ENCODE measurements around the gene UHMK1. TPM values are rescaled to one million over a fixed set of nuclear protein-coding genes. Genes with fewer than 3 reads are reported as not detected.
"Not testable (repeated sequence)": the region's sequence is repeated elsewhere in the genome, so short reads cannot be mapped to it uniquely, and the experiment has no call there.

Gene UHMK1, protein sequence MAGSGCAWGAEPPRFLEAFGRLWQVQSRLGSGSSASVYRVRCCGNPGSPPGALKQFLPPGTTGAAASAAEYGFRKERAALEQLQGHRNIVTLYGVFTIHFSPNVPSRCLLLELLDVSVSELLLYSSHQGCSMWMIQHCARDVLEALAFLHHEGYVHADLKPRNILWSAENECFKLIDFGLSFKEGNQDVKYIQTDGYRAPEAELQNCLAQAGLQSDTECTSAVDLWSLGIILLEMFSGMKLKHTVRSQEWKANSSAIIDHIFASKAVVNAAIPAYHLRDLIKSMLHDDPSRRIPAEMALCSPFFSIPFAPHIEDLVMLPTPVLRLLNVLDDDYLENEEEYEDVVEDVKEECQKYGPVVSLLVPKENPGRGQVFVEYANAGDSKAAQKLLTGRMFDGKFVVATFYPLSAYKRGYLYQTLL
- total RNA-seq (10 to 100 TPM; 53.1 to 56.6 TPM), polyA plus RNA-seq (ENCODE audit: insufficient read length in 6 of 6) (10 to 100 TPM; 28.8 to 36.8 (median 33.5) TPM)
- long read RNA-seq, donor 1, full-length matches to known transcripts, result 8 of 8 reads
- long read RNA-seq, donor 1, partial matches to known transcripts, result 0 of 8 reads
- long read RNA-seq, donor 1, other reads (novel, unspliced or antisense), result 0 of 8 reads
- long read RNA-seq, donor 2, full-length matches to known transcripts, result 8 of 8 reads
- long read RNA-seq, donor 2, partial matches to known transcripts, result 0 of 8 reads
- long read RNA-seq, donor 2, other reads (novel, unspliced or antisense), result 0 of 8 reads
- long read RNA-seq, donor 3, full-length matches to known transcripts, result 6 of 6 reads
- long read RNA-seq, donor 3, partial matches to known transcripts, result 0 of 6 reads
- long read RNA-seq, donor 3, other reads (novel, unspliced or antisense), result 0 of 6 reads
- long read RNA-seq, donor 4, full-length matches to known transcripts, result 9 of 9 reads
- long read RNA-seq, donor 4, partial matches to known transcripts, result 0 of 9 reads
- long read RNA-seq, donor 4, other reads (novel, unspliced or antisense), result 0 of 9 reads
- long read RNA-seq, donor 5, full-length matches to known transcripts, result 5 of 24 reads
- long read RNA-seq, donor 5, partial matches to known transcripts, result 19 of 24 reads
- long read RNA-seq, donor 5, other reads (novel, unspliced or antisense), result 0 of 24 reads
- long read RNA-seq, donor 6, full-length matches to known transcripts, result 1 of 1 reads
- long read RNA-seq, donor 6, partial matches to known transcripts, result 0 of 1 reads
- long read RNA-seq, donor 6, other reads (novel, unspliced or antisense), result 0 of 1 reads
- long read RNA-seq, donor 7, full-length matches to known transcripts, result 4 of 4 reads
- long read RNA-seq, donor 7, partial matches to known transcripts, result 0 of 4 reads
- long read RNA-seq, donor 7, other reads (novel, unspliced or antisense), result 0 of 4 reads
- long read RNA-seq, donor 8, full-length matches to known transcripts, result 11 of 11 reads
- long read RNA-seq, donor 8, partial matches to known transcripts, result 0 of 11 reads
- long read RNA-seq, donor 8, other reads (novel, unspliced or antisense), result 0 of 11 reads
- long read RNA-seq, donor 9, result 0 reads
- long read RNA-seq, donor 10, full-length matches to known transcripts, result 1 of 3 reads
- long read RNA-seq, donor 10, partial matches to known transcripts, result 1 of 3 reads
- long read RNA-seq, donor 10, other reads (novel, unspliced or antisense), result 1 of 3 reads
- long read RNA-seq, donor 11, full-length matches to known transcripts, result 7 of 7 reads
- long read RNA-seq, donor 11, partial matches to known transcripts, result 0 of 7 reads
- long read RNA-seq, donor 11, other reads (novel, unspliced or antisense), result 0 of 7 reads
- long read RNA-seq, donor 12, full-length matches to known transcripts, result 6 of 6 reads
- long read RNA-seq, donor 12, partial matches to known transcripts, result 0 of 6 reads
- long read RNA-seq, donor 12, other reads (novel, unspliced or antisense), result 0 of 6 reads

DNA sequence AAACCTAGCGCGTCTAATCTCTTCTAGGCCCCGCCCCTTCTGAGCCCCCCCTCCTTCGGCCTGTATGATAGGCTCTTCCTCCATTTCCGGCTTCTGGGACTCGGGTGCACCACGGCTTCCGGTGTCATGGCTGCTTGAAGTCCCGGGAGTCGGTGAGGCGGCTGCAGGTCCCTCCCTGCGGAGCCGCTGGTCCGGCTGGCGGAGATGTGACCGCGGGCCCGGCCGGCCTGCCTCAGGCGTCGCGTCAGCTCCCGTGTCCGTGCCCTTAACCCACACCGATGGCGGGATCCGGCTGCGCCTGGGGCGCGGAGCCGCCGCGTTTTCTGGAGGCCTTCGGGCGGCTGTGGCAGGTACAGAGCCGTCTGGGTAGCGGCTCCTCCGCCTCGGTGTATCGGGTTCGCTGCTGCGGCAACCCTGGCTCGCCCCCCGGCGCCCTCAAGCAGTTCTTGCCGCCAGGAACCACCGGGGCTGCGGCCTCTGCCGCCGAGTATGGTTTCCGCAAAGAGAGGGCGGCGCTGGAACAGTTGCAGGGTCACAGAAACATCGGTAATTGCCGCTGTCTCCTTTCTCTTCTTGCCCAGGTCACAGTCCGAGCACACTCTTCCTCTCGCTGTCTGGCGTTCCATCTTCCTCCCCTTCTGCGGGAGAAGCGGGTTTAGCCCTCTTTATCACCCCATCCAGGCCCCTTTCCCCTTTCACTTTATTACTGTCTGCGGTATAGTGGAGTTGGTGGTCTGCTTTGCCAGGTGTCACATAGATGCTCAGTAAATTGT lies at the start of gene UHMK1:
Gene UHMK1, plus strand, starts transcription at position 96 of the 773 bp plus-strand sequence. Its CDS starts 183 bp downstream, at position 279.
- intact Hi-C loops (cut with DNase I), result no loop called here
- Histone ChIP-seq H3K4me1 (peaks cover 12 to 31% of the 10 kb centered on the region in 2 donors), H3K9me3 (no peaks in the 10 kb centered on the region)

GRCh38 chr1:162454361-162454760 lies 43.3 kb upstream of the UHMK1 start:
- intact Hi-C loops (cut with DNase I); H3K4me1 ChIP-seq; H3K9me3 ChIP-seq; H3K4me3 ChIP-seq; H3K36me3 ChIP-seq; ATAC-seq; H3K27ac ChIP-seq; DNase-seq; H3K27me3 ChIP-seq: not testable (repeated sequence)

More for the DNA sequence above, at the start of gene UHMK1:
- H3K4me3 ChIP-seq, result peak within 1 kb of the TSS; percentile 83 to 85
- ATAC-seq, result peak; percentile 100
- peak; percentile 83 to 94 (median 92) for DNase-seq
- H3K27ac ChIP-seq, result peak within 1 kb of the TSS; percentile 91 to 94
- TF ChIP-seq, protein P1, sequence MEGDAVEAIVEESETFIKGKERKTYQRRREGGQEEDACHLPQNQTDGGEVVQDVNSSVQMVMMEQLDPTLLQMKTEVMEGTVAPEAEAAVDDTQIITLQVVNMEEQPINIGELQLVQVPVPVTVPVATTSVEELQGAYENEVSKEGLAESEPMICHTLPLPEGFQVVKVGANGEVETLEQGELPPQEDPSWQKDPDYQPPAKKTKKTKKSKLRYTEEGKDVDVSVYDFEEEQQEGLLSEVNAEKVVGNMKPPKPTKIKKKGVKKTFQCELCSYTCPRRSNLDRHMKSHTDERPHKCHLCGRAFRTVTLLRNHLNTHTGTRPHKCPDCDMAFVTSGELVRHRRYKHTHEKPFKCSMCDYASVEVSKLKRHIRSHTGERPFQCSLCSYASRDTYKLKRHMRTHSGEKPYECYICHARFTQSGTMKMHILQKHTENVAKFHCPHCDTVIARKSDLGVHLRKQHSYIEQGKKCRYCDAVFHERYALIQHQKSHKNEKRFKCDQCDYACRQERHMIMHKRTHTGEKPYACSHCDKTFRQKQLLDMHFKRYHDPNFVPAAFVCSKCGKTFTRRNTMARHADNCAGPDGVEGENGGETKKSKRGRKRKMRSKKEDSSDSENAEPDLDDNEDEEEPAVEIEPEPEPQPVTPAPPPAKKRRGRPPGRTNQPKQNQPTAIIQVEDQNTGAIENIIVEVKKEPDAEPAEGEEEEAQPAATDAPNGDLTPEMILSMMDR (IDR thresholded peaks at IDR 0.05), result no peak
- H3K36me3 ChIP-seq, result peaks cover 0 to 30% of the 10 kb centered on the region in 2 donors
- H3K27me3 ChIP-seq, result no peaks in the 10 kb centered on the region

GRCh38 chr1:162456323-162456722 lies 41.3 kb upstream of the UHMK1 start:
- Histone ChIP-seq H3K27me3 (no peaks in the 10 kb centered on the region), H3K4me1 (no peaks in the 10 kb centered on the region), H3K36me3 (no peaks in the 10 kb centered on the region), H3K27ac (no peak overlapping the region), H3K4me3 (no peak overlapping the region), H3K9me3 (no peaks in the 10 kb centered on the region)
- TF ChIP-seq, protein P1 (IDR thresholded peaks at IDR 0.05), result no peak
- intact Hi-C loops (cut with DNase I), result no loop called here
- ATAC-seq (no peak), DNase-seq (no peak)

DNA sequence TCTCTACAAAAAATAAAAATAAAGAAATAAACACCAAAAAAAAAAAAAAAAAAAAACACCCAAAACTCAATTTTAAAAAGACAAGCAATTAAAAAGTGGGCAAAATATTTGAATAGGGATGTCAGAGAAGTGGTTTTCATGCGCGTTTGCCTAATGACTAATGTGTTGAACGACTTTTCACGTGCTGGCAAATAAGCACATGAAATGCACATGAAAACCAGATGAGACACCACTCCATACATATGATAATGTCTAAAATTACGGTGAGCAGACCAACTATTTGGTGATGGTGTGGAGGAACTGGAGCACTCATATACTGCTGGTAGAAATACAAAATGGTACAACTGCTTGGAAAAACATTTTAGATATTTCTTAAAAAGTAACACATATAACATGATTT lies 39.4 kb upstream of the UHMK1 start:
- Histone ChIP-seq H3K4me3 (no peak overlapping the region), H3K9me3 (no peaks in the 10 kb centered on the region), H3K27ac (no peak overlapping the region), H3K4me1 (no peaks in the 10 kb centered on the region), H3K36me3 (no peaks in the 10 kb centered on the region), H3K27me3 (no peaks in the 10 kb centered on the region)
- TF ChIP-seq, protein P1 (IDR thresholded peaks at IDR 0.05), result no peak
- intact Hi-C loops (cut with DNase I), result no loop called here
- ATAC-seq, result no peak
- no peak for DNase-seq

DNA sequence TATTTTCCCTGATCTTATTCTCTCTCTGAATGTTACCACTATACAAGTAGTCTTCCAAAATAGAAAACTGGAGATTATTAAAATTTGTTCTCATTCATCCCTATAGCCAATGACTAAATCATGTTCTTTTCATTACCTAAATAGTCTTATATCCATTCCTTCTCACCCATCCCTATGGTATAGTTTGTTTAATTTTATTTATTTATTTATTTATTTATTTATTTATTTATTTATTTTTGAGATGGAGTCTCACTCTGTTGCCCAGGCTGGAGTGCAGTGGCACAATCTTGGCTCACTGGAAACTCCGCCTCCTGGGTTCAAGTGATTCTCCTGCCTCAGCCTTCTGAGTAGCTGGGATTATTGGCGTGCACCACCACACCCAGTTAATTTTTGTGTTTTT lies 35.2 kb upstream of the UHMK1 start:
- H3K4me1 ChIP-seq; DNase-seq; H3K27me3 ChIP-seq; ATAC-seq; H3K4me3 ChIP-seq; intact Hi-C loops (cut with DNase I); H3K36me3 ChIP-seq; H3K27ac ChIP-seq; H3K9me3 ChIP-seq: not testable (repeated sequence)

All from left lung (tissue), 14 donors.